GM12875 (cell line): ENCODE data around the gene PTPRH.
"Not testable (repeated sequence)": the region's sequence is repeated elsewhere in the genome, so short reads cannot be mapped to it uniquely, and the experiment has no call there.

Experiments
- H3K4me3 ChIP-seq: one replicate; pipeline ENCODE4 v1.5.1; 2011; ENCODE audit warnings: low read depth, low read length, control low read depth
- CTCF ChIP-seq: IDR thresholded peaks from 2 replicates; pipeline ENCODE4 v1.5.1; 2011; ENCODE audit warnings: low read depth, mild to moderate bottlenecking, control low read depth, inconsistent platforms, low read length, moderate library complexity, borderline replicate concordance; ENCODE audit not compliant: insufficient read depth

PTPRH gene

GRCh38 chr19:55228403-55229031, 19.2 kb upstream of the PTPRH start, which contains the start of gene TMEM86B:
TSS of gene TMEM86B (minus strand) at chr19:55228763. CDS start at chr19:55228741, 22 bp downstream.
- TF ChIP-seq CTCF: no peak
- H3K4me3 ChIP-seq: no peak within 1 kb of the TSS

GRCh38 chr19:55228015-55228391, 18.7 kb upstream of the PTPRH start:
- TF ChIP-seq CTCF: no peak
- no peak overlapping the region for H3K4me3 ChIP-seq

- no peak overlapping the region for H3K4me3 ChIP-seq
- TF ChIP-seq CTCF: no peak
Observed at GRCh38 chr19:55227241-55228014, 18.1 kb upstream of the PTPRH start.

DNA sequence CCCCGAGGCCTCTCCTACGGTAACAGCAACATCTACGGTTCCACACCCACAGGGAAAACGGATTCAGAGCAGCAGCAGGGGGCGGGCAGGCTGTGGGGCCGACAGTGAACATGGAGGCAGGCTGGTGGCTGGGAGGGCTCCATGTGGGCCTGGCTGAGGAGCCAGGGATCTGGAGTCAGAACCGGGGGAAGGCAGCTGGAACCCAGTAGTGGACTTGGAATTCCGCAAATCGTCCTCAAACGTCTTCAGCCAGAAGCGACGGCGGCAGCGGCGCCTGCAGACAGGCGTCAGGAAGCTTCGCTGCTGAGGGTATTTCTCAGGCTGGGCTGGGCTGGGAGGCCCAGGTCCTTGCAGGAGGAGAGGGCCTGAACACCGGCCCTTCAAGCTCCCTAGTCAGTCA, 17.5 kb upstream of the PTPRH start:
- TF ChIP-seq CTCF: no peak
- H3K4me3 ChIP-seq: no peak overlapping the region

DNA sequence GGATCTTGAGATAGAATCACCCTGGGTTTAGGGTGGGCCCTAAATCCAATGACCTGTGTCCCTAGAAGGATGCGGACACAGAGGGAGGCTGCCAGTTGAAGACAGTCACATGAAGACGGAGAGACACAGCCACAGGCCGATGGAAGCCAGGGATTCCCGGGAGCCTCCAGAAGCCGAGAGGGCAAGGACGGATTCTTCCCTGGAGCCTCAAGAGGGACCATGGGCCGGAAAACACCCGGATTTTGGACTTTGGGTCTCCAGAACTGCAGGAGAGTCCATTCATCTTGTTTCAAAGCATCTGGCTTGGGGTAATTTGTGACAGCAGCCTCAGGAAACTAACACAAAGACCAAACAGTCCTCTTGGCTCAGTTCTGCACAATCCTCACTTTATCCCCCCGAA, 17.0 kb upstream of the PTPRH start:
- no peak for TF ChIP-seq CTCF
- H3K4me3 ChIP-seq: no peak overlapping the region

DNA sequence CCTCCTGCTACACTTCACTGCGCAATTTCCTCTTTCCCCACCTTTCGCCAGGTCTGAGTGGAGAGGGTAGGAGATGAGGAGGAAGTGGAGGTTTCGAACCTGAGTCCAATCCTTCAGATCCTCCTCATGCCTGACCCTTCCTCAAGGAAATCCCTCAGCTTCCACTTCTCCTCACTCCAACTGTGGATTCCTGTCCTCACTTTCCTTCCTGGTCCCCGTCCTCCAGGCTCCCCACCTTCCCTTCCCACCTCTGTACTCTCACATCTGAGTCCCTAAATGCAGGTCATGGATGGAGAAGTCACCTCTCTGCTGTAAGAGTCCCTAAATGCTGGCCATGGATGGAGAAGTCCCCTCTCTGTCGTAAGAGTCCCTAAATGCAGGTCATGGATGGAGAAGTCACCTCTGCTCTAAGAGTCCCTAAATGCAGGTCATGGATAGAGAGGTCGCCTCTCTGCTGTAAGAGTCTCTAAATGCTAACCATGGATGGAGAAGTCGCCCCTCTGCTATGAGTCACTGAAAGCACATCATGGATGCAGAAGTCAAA, 16.2 kb upstream of the PTPRH start:
- no peak for TF ChIP-seq CTCF
- no peak overlapping the region for H3K4me3 ChIP-seq

- H3K4me3 ChIP-seq: not testable (repeated sequence)
Observed at GRCh38 chr19:55224679-55225414, 15.5 kb upstream of the PTPRH start.
